T-cell (primary cell): ENCODE data around the gene ASB14. TPM values are rescaled to one million over a fixed set of nuclear protein-coding genes. Genes with fewer than 3 reads are reported as not detected.

Experiments
- ATAC-seq, 4 experiments: fragments of 200-7000 bp in 3 of 4; fragments of 150-1000 bp in 1 of 4; cut with Tn5 transposase; replicated peaks in 1 of 4; 1 replicate in 3 of 4; 2 replicates in 1 of 4; pipeline ENCODE4 v1.10.0; 2021; ENCODE audit warnings: moderate library complexity in 3 of 4, mild to moderate bottlenecking in 2 of 4, moderate number of reproducible peaks in 1 of 4
- CTCF ChIA-PET, 2 donors: fragments of 300-600 bp; sonication (Branson Sonifier 250); formaldehyde crosslinking; loops; one replicate each; lab custom pipeline; 2022; ENCODE audit warnings: antibody characterized with exemption in 2 of 2; lab: Charles Lee
- POLR2A ChIA-PET, 2 donors: fragments of 300-600 bp; sonication (Branson Sonifier 250); formaldehyde crosslinking; loops; one replicate each; lab custom pipeline; 2022; ENCODE audit warnings: antibody characterized with exemption in 2 of 2; lab: Charles Lee
- DNase-seq, 35 experiments: peaks; one replicate each; pipeline versions ENCODE4 v3.0.0 to v3.0.0-alpha.2; 2013 to 2023
- H3K27ac ChIP-seq: one replicate; pipeline ENCODE4 v1.5.1; 2013; ENCODE audit warnings: low read length
- H3K27me3 ChIP-seq, 2 experiments: replicated peaks in 1 of 2; 1 replicate in 1 of 2; 2 replicates in 1 of 2; pipeline versions ENCODE4 v1.6.1 to v1.7.0; 2013; ENCODE audit warnings: low read length in 1 of 2, mixed read lengths in 1 of 2; ENCODE audit not compliant: control insufficient read depth in 2 of 2, insufficient read depth in 2 of 2; ENCODE audit errors: extremely low read depth in 1 of 2
- H3K36me3 ChIP-seq, 2 donors: 1 replicate in 1 of 2; 2 replicates in 1 of 2; pipeline versions ENCODE4 v1.6.1 to v1.7.0; 2013; ENCODE audit warnings: low read length in 1 of 2; ENCODE audit not compliant: control insufficient read depth in 2 of 2, insufficient read depth in 1 of 2; ENCODE audit errors: extremely low read depth in 1 of 2
- H3K4me1 ChIP-seq, 2 experiments: 1 replicate in 1 of 2; 2 replicates in 1 of 2; pipeline versions ENCODE4 v1.6.1 to v1.7.0; 2013; ENCODE audit warnings: low read length in 2 of 2, mixed read lengths in 1 of 2; ENCODE audit not compliant: insufficient read depth in 2 of 2, control insufficient read depth in 1 of 2; ENCODE audit errors: extremely low read depth in 1 of 2
- H3K4me3 ChIP-seq, 2 donors: 1 replicate in 1 of 2; 2 replicates in 1 of 2; pipeline versions ENCODE4 v1.5.1 to v1.7.0; 2013; ENCODE audit warnings: mild to moderate bottlenecking in 2 of 2, low read length in 1 of 2, moderate library complexity in 1 of 2; ENCODE audit not compliant: control insufficient read depth in 1 of 2; ENCODE audit errors: extremely low read depth in 1 of 2
- H3K9me3 ChIP-seq: 2 replicates; pipeline ENCODE4 v1.7.0; 2013
- H3K27ac Mint-ChIP-seq, 2 donors: one replicate each; pipeline ENCODE4 v1.8.0; 2020 to 2021; ENCODE audit warnings: mild to moderate bottlenecking in 2 of 2, mixed read lengths in 2 of 2
- H3K27me3 Mint-ChIP-seq, 2 donors: one replicate each; pipeline ENCODE4 v1.8.0; 2021 to 2022; ENCODE audit warnings: mixed read lengths in 2 of 2
- H3K36me3 Mint-ChIP-seq: one replicate; pipeline ENCODE4 v1.8.0; 2021; ENCODE audit warnings: mixed read lengths
- H3K4me1 Mint-ChIP-seq, 3 donors: one replicate each; pipeline ENCODE4 v1.8.0; 2020 to 2022; ENCODE audit warnings: mixed read lengths in 3 of 3, mild to moderate bottlenecking in 1 of 3
- H3K4me3 Mint-ChIP-seq, 3 donors: one replicate each; pipeline ENCODE4 v1.8.0; 2020 to 2022; ENCODE audit warnings: mild to moderate bottlenecking in 3 of 3, mixed read lengths in 3 of 3, moderate library complexity in 3 of 3
- H3K9me3 Mint-ChIP-seq, 3 donors: one replicate each; pipeline ENCODE4 v1.8.0; 2020 to 2022; ENCODE audit warnings: mixed read lengths in 3 of 3
- WGBS: methylation state at CpG from one replicate; pipeline ENCODE4 v1.1.5; 2013; ENCODE audit warnings: missing lambda C conversion rate; ENCODE audit not compliant: insufficient coverage; 5-methylcytosine and 5-hydroxymethylcytosine counted together
- total RNA-seq, 35 experiments: library from RNA in 6 of 35; stranded (reverse) in 6 of 35; fragments of 120-200 nt in 1 of 35; gene quantifications; one replicate each; pipeline versions ENCODE4 v1.2.1 to v1.2.4 and lab custom pipeline; 2013 to 2026

Gene ASB14
- total RNA-seq, 5 donors from 2014 or later (not counting 1 experiment from before 2014, with no cell fraction given): not detected

GRCh38 chr3:57244946-57245345 lies 47.5 kb downstream of the ASB14 start:
- no CpG with 5 or more reads among the region's 2 CpGs for WGBS
- H3K27me3 Mint-ChIP-seq: no peaks in the 10 kb centered on the region
- H3K9me3 Mint-ChIP-seq: no peaks in the 10 kb centered on the region
- H3K4me3 Mint-ChIP-seq: no peak overlapping the region
- no peak overlapping the region for H3K27ac Mint-ChIP-seq
- H3K4me1 Mint-ChIP-seq: no peaks in the 10 kb centered on the region
- H3K4me1 ChIP-seq: no peaks in the 10 kb centered on the region
- ATAC-seq: no peak
- no peaks in the 10 kb centered on the region for H3K9me3 ChIP-seq
- peaks cover 0 to 60% of the 10 kb centered on the region in 2 donors for H3K36me3 ChIP-seq
- DNase-seq: no peak
- peaks cover 73% of the 10 kb centered on the region for H3K36me3 Mint-ChIP-seq
- no peaks in the 10 kb centered on the region for H3K27me3 ChIP-seq
- no peak overlapping the region for H3K27ac ChIP-seq
- ChIA-PET POLR2A (no interaction called here), CTCF (no interaction called here)
- H3K4me3 ChIP-seq: no peak overlapping the region

DNA sequence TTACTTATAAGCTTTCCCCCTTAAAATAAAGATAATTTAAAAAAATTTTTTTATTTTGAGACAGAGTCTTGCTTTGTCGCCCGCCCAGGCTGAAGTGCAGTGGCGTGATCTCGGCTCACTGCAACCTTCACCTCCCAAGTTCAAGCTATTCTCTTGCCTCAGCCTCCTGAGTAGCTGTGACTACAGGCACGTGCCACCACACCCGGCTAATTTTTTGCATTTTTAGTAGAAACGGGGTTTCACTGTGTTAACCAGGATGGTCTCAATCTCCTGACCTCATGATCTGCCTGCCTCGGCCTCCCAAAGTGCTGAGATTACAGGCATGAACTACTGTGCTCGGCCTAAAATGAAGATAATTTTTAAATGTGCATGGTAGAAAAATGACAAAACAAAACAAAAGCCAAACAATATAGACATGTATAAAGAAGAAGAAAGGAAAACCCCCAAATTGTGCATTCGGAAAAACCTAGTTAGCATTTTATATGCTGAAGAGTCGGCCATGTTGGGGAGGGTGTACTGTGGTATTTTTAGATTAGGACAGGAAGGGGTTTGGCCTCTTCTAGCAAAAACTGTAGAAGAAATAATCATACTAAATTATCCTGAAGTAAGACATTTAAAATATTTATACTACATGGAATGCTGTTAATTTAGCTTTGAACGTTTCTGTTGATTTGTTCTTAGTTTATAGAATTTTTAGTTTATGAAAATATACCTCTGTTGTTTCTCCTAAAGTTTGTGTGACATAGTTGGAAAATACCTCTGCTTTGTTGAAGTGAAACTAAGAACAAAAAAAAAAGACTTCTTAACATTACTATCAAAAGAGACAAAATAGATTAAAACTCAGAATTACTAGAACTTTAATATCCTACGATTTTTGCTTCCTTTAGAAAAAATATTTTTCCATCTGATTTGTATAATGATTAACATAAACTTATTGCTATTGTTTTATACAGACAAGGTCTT lies 57.6 kb downstream of the ASB14 start:
- no peaks in the 10 kb centered on the region for H3K9me3 Mint-ChIP-seq
- Histone ChIP-seq H3K9me3 (no peaks in the 10 kb centered on the region), H3K27me3 (no peaks in the 10 kb centered on the region), H3K36me3 (peaks cover 0 to 9% of the 10 kb centered on the region in 2 donors), H3K4me3 (no peak overlapping the region), H3K27ac (no peak overlapping the region), H3K4me1 (no peaks in the 10 kb centered on the region)
- H3K4me1 Mint-ChIP-seq: peaks cover 0 to 31% (median 20%) of the 10 kb centered on the region in 3 donors
- DNase-seq: no peak
- H3K36me3 Mint-ChIP-seq: peaks cover 24% of the 10 kb centered on the region
- H3K27me3 Mint-ChIP-seq: no peaks in the 10 kb centered on the region
- H3K27ac Mint-ChIP-seq: no peak overlapping the region
- 85% methylated on average over 4 of the region's 13 CpGs for WGBS
- no peak overlapping the region for H3K4me3 Mint-ChIP-seq
- ChIA-PET POLR2A (interaction anchor here in 1 of 2 donors (0.6 kb wide), 1 partner anchor 608 kb away, joined by 3 read pairs; no protein-coding TSS in a partner anchor), CTCF (interaction anchor here in 1 of 2 donors (1.1 kb wide), 1 partner anchor 12 kb away, joined by 3 read pairs; no protein-coding TSS in a partner anchor)
- no peak for ATAC-seq

DNA sequence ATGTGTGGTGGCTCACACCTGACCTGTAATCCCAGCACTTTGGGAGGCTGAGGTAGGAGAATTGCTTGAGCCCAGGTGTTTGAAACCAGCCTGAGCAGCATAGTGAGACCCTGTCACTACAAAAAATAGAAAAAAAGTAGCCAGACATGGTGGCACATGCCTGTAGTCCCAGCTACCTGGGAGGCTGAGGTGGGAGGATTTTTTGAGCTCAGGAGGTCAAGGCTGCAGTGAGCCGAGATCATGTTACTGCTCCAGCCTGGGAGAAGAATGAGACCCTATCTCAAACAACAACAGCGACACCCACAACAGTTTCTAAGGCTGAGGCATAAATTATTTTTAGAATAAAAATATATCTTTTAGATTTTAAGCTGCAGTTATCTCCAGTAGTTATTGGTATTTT lies 58.7 kb downstream of the ASB14 start:
- no peak for ATAC-seq
- DNase-seq: no peak
- no peak overlapping the region for H3K4me3 Mint-ChIP-seq
- H3K4me1 Mint-ChIP-seq: peaks cover 9 to 41% (median 30%) of the 10 kb centered on the region in 3 donors
- no peaks in the 10 kb centered on the region for H3K27me3 Mint-ChIP-seq
- POLR2A ChIA-PET: no interaction called here
- H3K27ac Mint-ChIP-seq: no peak overlapping the region
- Histone ChIP-seq H3K27me3 (no peaks in the 10 kb centered on the region), H3K4me1 (peaks cover 5 to 7% of the 10 kb centered on the region in 2 experiments), H3K9me3 (no peaks in the 10 kb centered on the region), H3K27ac (no peak overlapping the region), H3K4me3 (no peak overlapping the region), H3K36me3 (peaks cover 0 to 9% of the 10 kb centered on the region in 2 donors)
- CTCF ChIA-PET: interaction anchor here in 1 of 2 donors (1.1 kb wide), 1 partner anchor 63 kb away, joined by 3 read pairs; no protein-coding TSS in a partner anchor
- H3K9me3 Mint-ChIP-seq: no peaks in the 10 kb centered on the region
- H3K36me3 Mint-ChIP-seq: peaks cover 13% of the 10 kb centered on the region
- WGBS: no CpG with 5 or more reads among the region's 2 CpGs

GRCh38 chr3:57230006-57230405 lies 62.5 kb downstream of the ASB14 start:
- Histone ChIP-seq H3K4me1 (peaks cover 11 to 16% of the 10 kb centered on the region in 2 experiments), H3K9me3 (no peaks in the 10 kb centered on the region), H3K4me3 (no peak overlapping the region), H3K36me3 (no peaks in the 10 kb centered on the region), H3K27me3 (no peaks in the 10 kb centered on the region), H3K27ac (no peak overlapping the region)
- Mint-ChIP-seq H3K4me1 (peaks cover 22 to 45% (median 44%) of the 10 kb centered on the region in 3 donors), H3K36me3 (peaks cover 3% of the 10 kb centered on the region), H3K4me3 (peak overlapping the region in 2 of 3 donors; percentile 3 to 91), H3K27ac (no peak overlapping the region), H3K9me3 (no peaks in the 10 kb centered on the region), H3K27me3 (no peaks in the 10 kb centered on the region)
- CTCF ChIA-PET: no interaction called here
- ATAC-seq (no peak), DNase-seq (no peak)
- POLR2A ChIA-PET: no interaction called here
- no CpG with 5 or more reads among the region's 2 CpGs for WGBS

- no peak overlapping the region for H3K27ac ChIP-seq
- no peaks in the 10 kb centered on the region for H3K9me3 Mint-ChIP-seq
- peak overlapping the region; percentile 89 to 91 (median 90) for H3K4me3 Mint-ChIP-seq
- peaks cover 22 to 38% (median 36%) of the 10 kb centered on the region in 3 donors for H3K4me1 Mint-ChIP-seq
- no peaks in the 10 kb centered on the region for H3K27me3 Mint-ChIP-seq
- H3K9me3 ChIP-seq: no peaks in the 10 kb centered on the region
- under 1% methylated on average over 62 of the region's 70 CpGs for WGBS
- CTCF ChIA-PET: interaction anchor here (0.6 to 1.0 kb wide), 6 partner anchors 10 to 1150 kb away, joined by 3 to 8 read pairs (median 4); no protein-coding TSS in a partner anchor
- H3K27ac Mint-ChIP-seq: peak overlapping the region; percentile 16 to 66
- H3K4me3 ChIP-seq: peak overlapping the region; percentile 61 to 88
- POLR2A ChIA-PET: interaction anchor here (0.6 kb wide), 2 partner anchors 430 to 517 kb away, joined by 3 to 8 read pairs; no protein-coding TSS in a partner anchor
- peaks cover 11 to 16% of the 10 kb centered on the region in 2 experiments for H3K4me1 ChIP-seq
- no peaks in the 10 kb centered on the region for H3K36me3 Mint-ChIP-seq
- ATAC-seq (peak; percentile 57 to 68 (median 63)), DNase-seq (peak in 34 of 35 experiments; percentile 4 to 66 (median 23))
- no peaks in the 10 kb centered on the region for H3K36me3 ChIP-seq
- H3K27me3 ChIP-seq: no peaks in the 10 kb centered on the region
These were observed 64.3 kb downstream of the ASB14 start for GRCh38 chr3:57227930-57228751.
